GM19463 (cell line): ENCODE results near the gene GLUL.
"Not testable (repeated sequence)": the region's sequence is repeated elsewhere in the genome, so short reads cannot be mapped to it uniquely, and the experiment has no call there.

Experiments
- ATAC-seq: cut with Tn5 transposase; IDR thresholded peaks from one replicate; pipeline ENCODE4 v1.9.1; 2021; ENCODE audit warnings: mild to moderate bottlenecking, moderate library complexity; ENCODE audit not compliant: unreplicated experiment

GLUL gene

GRCh38 chr1:182370532-182370931 is 21.1 kb downstream of the GLUL start:
- no peak for ATAC-seq

GRCh38 chr1:182368903-182369302 is 22.7 kb downstream of the GLUL start:
- ATAC-seq: no peak

GRCh38 chr1:182368358-182368757 is 23.2 kb downstream of the GLUL start:
- ATAC-seq: no peak

GRCh38 chr1:182367926-182368325 is 23.7 kb downstream of the GLUL start:
- ATAC-seq: no peak

GRCh38 chr1:182366596-182366995 is 25.0 kb downstream of the GLUL start:
- ATAC-seq: no peak

- ATAC-seq: no peak
These were observed 31.9 kb downstream of the GLUL start for GRCh38 chr1:182359645-182360044.

- no peak for ATAC-seq
These were observed 33.7 kb downstream of the GLUL start for GRCh38 chr1:182357913-182358312.

GRCh38 chr1:182357171-182357570 is 34.4 kb downstream of the GLUL start:
- ATAC-seq: no peak

- ATAC-seq: no peak
These were observed 35.9 kb downstream of the GLUL start for GRCh38 chr1:182355723-182356098.

- no peak for ATAC-seq
These were observed 39.7 kb downstream of the GLUL start for GRCh38 chr1:182351790-182352364.

- no peak for ATAC-seq
These were observed 40.8 kb downstream of the GLUL start for GRCh38 chr1:182350839-182351238.

- no peak for ATAC-seq
These were observed 42.4 kb downstream of the GLUL start for GRCh38 chr1:182348961-182349747.

- no peak for ATAC-seq
These were observed 44.6 kb downstream of the GLUL start for GRCh38 chr1:182347019-182347418.

- no peak for ATAC-seq
These were observed 51.1 kb downstream of the GLUL start for GRCh38 chr1:182340233-182341058.

GRCh38 chr1:182339684-182340083 is 51.9 kb downstream of the GLUL start:
- no peak for ATAC-seq

- no peak for ATAC-seq
These were observed 52.7 kb downstream of the GLUL start for GRCh38 chr1:182338806-182339370.

GRCh38 chr1:182337736-182338571 is 53.6 kb downstream of the GLUL start:
- no peak for ATAC-seq

- ATAC-seq: no peak
These were observed 55.6 kb downstream of the GLUL start for GRCh38 chr1:182335771-182336566.

GRCh38 chr1:182333071-182333571 is 58.5 kb downstream of the GLUL start:
- ATAC-seq: not testable (repeated sequence)
